ENCODE data around the gene ATXN1. TPM values are rescaled to one million over a fixed set of nuclear protein-coding genes. Genes with fewer than 3 reads are reported as not detected.

Gene ATXN1
- total and polyA plus RNA-seq, 2 of the 13 experiments (the other 11 are each of a cell fraction or from before 2014, with no cell fraction given), result 20.7 to 39.5 TPM

DNA sequence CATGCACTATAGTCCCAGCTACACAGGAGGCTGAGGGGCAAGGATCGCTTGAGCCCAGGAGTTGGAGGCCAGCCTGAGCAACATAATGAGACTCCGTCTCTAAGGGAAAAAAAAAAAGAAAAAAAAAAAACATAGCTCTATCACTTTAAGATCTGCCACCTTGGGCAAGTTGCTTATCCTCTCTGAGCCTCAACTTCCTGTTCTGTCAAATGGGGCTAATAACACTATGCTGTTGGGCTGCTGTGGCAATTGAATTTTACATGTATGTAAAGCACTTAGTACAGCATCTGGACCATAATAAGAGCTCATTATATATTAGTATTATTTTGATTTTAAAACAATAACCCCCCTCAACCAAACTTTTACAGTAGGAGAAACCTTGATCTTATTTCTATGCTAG is 141.5 kb downstream of the ATXN1 start:
- peaks cover 10% of the 10 kb centered on the region; the same call in 1 of the 2 replicates for H3K4me1 ChIP-seq (ENCODE audit: insufficient read depth, low read length)
- H3K27ac ChIP-seq (ENCODE audit: extremely low read length, insufficient read depth, low read length), result no peak overlapping the region
- intact Hi-C loops (cut with micrococcal nuclease; ENCODE audit: unreplicated experiment), result no loop called here
- H3K4me3 ChIP-seq (replicated peaks in 1 of 3; ENCODE audit: insufficient read depth in 1 of 3, low read depth in 2 of 3, low read length in 3 of 3), result no peak overlapping the region
- in situ Hi-C loops (cut with HindIII; ENCODE audit: extremely low pct_ligation_motif_present, low pct_unique_long_range_greater_than_20kb), result no loop called here
- 97% methylated on average over 2 of the region's 2 CpGs for WGBS (ENCODE audit: low lambda C conversion rate)
- no peaks in the 10 kb centered on the region for H3K27me3 ChIP-seq (ENCODE audit: control insufficient read depth in 1 of 2, insufficient read depth in 2 of 2, low read length in 2 of 2)
- H3K36me3 ChIP-seq (replicated peaks in 1 of 2; ENCODE audit: control insufficient read depth in 1 of 2, insufficient read depth in 2 of 2, low read length in 2 of 2), result peaks cover 0 to 1% of the 10 kb centered on the region in 2 experiments; a peak in 1 of 5 replicates
- no peak overlapping the region for H3K9ac ChIP-seq (ENCODE audit: insufficient read depth, low read depth, low read length)
- DNase-seq (ENCODE audit: low spot score) (no peak), ATAC-seq (no peak), FAIRE-seq (no peak)
- H3K79me2 ChIP-seq (ENCODE audit: insufficient read depth, low read length), result no peaks in the 10 kb centered on the region
- no TSS peak for BruUV-seq (replicated peaks)
- ChIA-PET POLR2A (no interaction called here), CTCF (ENCODE audit: low intra/inter-chr PET ratio, low total read pairs) (no interaction called here)
- no peak overlapping the region for H3K4me2 ChIP-seq (ENCODE audit: low read depth, low read length)
- H4K20me1 ChIP-seq (ENCODE audit: insufficient read depth, low read length), result no peaks in the 10 kb centered on the region
- no peak overlapping the region for H2AFZ ChIP-seq (ENCODE audit: low read length)
- TF ChIP-seq, protein P1, sequence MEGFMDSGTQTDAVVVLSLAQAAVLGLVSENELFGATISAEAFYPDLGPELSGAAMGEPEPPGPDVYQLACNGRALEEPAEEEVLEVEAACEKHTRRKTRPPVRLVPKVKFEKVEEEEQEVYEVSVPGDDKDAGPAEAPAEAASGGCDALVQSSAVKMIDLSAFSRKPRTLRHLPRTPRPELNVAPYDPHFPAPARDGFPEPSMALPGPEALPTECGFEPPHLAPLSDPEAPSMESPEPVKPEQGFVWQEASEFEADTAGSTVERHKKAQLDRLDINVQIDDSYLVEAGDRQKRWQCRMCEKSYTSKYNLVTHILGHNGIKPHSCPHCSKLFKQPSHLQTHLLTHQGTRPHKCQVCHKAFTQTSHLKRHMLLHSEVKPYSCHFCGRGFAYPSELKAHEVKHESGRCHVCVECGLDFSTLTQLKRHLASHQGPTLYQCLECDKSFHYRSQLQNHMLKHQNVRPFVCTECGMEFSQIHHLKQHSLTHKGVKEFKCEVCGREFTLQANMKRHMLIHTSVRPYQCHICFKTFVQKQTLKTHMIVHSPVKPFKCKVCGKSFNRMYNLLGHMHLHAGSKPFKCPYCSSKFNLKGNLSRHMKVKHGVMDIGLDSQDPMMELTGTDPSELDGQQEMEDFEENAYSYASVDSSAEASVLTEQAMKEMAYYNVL (CRISPR knock-in tag; IDR thresholded peaks at IDR 0.05; ENCODE audit: borderline replicate concordance), result no peak
- TF ChIP-seq, protein P2, sequence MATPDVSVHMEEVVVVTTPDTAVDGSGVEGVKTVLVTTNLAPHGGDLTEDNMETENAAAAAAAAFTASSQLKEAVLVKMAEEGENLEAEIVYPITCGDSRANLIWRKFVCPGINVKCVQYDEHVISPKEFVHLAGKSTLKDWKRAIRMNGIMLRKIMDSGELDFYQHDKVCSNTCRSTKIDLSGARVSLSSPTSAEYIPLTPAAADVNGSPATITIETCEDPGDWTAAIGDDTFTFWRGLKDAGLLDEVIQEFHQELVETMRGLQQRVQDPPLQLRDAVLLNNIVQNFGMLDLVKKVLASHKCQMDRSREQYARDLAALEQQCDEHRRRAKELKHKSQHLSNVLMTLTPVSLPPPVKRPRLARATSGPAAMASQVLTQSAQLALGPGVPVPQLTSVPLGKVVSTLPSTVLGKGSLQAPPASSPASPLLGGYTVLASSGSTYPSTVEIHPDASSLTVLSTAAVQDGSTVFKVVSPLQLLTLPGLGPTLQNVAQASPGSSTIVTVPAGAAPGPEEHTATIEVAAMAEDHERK (CRISPR knock-in tag; IDR thresholded peaks at IDR 0.05; ENCODE audit: low read depth), result no peak
- TF ChIP-seq ZNF251 (CRISPR knock-in tag; IDR thresholded peaks at IDR 0.05), result no peak
- TF ChIP-seq KDM1A (CRISPR knock-in tag; IDR thresholded peaks at IDR 0.05), result 0 out of 2 replicates have a peak, but pooled peaks have one; percentile 19
- TF ChIP-seq SRSF4 (IDR thresholded peaks at IDR 0.05; ENCODE audit: low read depth, low read length, poor library complexity, severe bottlenecking), result no peak
- TF ChIP-seq ZNF770 (CRISPR knock-in tag; IDR thresholded peaks at IDR 0.05), result peak; percentile 60; the same call in 1 of the 2 replicates
- TF ChIP-seq ZNF629 (CRISPR knock-in tag; conservative IDR thresholded peaks at IDR 0.05), result peak; percentile 75
- no peak for TF ChIP-seq ZNF142 (CRISPR knock-in tag; IDR thresholded peaks at IDR 0.05)
- no peak for TF ChIP-seq NONO (IDR thresholded peaks at IDR 0.05)
- TF ChIP-seq NONO (CRISPR knock-in tag; conservative IDR thresholded peaks at IDR 0.05), result no peak
- no peaks in the 10 kb centered on the region for H3K9me3 ChIP-seq (ENCODE audit: low read length)
